Neural crest cell (in vitro differentiated cells): ENCODE measurements around the gene LRRK1. TPM values are rescaled to one million over a fixed set of nuclear protein-coding genes. Genes with fewer than 3 reads are reported as not detected.

ENCODE experiments used
- DNase-seq: peaks from one replicate; pipeline ENCODE4 v3.0.0; 2021; ENCODE audit warnings: low read depth, mixed read lengths, low spot score
- H3K27ac Mint-ChIP-seq: one replicate; pipeline ENCODE4 v1.8.0; 2021; ENCODE audit warnings: mild to moderate bottlenecking, mixed read lengths; ENCODE audit not compliant: unreplicated experiment
- H3K27me3 Mint-ChIP-seq: 2 replicates; pipeline ENCODE4 v1.8.0; 2021; ENCODE audit warnings: low read depth, mild to moderate bottlenecking, mixed read lengths
- H3K36me3 Mint-ChIP-seq: 2 replicates; pipeline ENCODE4 v1.8.0; 2021; ENCODE audit warnings: low read depth, mild to moderate bottlenecking, mixed read lengths
- H3K4me1 Mint-ChIP-seq: 2 replicates; pipeline ENCODE4 v1.8.0; 2021; ENCODE audit warnings: mixed read lengths
- H3K4me3 Mint-ChIP-seq: one replicate; pipeline ENCODE4 v1.8.0; 2021; ENCODE audit warnings: mild to moderate bottlenecking, mixed read lengths
- H3K9me3 Mint-ChIP-seq: 2 replicates; pipeline ENCODE4 v1.8.0; 2021; ENCODE audit warnings: mixed read lengths
- total RNA-seq: library from RNA; stranded (reverse); gene quantifications from 2 replicates; pipeline ENCODE4 v1.2.1, GENCODE V29; 2021
- TF ChIP-seq, protein P1 (sequence below): fragments of 200-600 bp; sonication (generic); conservative IDR thresholded peaks from 2 replicates; pipeline ENCODE4 v1.5.0; 2021; ENCODE audit warnings: antibody characterized with exemption, mild to moderate bottlenecking

The LRRK1 gene
- total RNA-seq, 1 donor from 2014 or later, result 1.7 TPM

DNA sequence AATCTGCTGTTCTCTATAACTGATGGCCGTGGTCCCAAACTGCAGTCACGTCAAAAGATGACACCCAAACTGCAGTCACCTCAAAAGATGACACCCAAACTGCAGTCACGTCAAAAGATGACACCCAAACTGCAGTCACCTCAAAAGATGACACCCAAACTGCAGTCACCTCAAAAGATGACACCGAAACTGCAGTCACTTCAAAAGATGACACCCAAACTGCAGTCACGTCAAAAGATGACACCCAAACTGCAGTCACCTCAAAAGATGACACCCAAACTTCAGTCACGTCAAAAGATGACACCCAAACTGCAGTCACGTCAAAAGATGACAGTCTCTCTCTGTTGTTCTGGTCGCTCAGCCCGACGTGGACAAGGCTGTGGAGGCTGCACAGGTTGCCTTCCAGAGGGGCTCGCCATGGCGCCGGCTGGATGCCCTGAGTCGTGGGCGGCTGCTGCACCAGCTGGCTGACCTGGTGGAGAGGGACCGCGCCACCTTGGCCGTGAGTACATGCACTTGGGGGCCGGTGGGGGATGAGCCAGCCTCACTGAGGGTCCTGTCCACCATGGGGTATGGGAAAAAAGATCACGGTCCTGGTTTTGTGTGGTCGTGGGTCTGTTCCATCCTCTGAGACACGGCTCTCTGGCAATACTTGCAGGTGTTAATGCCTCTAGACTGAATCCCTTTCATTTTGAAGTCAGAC is 31.8 kb upstream of the LRRK1 start:
- TF ChIP-seq, protein P1, sequence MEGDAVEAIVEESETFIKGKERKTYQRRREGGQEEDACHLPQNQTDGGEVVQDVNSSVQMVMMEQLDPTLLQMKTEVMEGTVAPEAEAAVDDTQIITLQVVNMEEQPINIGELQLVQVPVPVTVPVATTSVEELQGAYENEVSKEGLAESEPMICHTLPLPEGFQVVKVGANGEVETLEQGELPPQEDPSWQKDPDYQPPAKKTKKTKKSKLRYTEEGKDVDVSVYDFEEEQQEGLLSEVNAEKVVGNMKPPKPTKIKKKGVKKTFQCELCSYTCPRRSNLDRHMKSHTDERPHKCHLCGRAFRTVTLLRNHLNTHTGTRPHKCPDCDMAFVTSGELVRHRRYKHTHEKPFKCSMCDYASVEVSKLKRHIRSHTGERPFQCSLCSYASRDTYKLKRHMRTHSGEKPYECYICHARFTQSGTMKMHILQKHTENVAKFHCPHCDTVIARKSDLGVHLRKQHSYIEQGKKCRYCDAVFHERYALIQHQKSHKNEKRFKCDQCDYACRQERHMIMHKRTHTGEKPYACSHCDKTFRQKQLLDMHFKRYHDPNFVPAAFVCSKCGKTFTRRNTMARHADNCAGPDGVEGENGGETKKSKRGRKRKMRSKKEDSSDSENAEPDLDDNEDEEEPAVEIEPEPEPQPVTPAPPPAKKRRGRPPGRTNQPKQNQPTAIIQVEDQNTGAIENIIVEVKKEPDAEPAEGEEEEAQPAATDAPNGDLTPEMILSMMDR, result no peak
- H3K4me1 Mint-ChIP-seq, result peaks cover 39% of the 10 kb centered on the region
- no peak overlapping the region for H3K27ac Mint-ChIP-seq
- no peak overlapping the region for H3K4me3 Mint-ChIP-seq
- no peaks in the 10 kb centered on the region for H3K9me3 Mint-ChIP-seq
- no peaks in the 10 kb centered on the region for H3K36me3 Mint-ChIP-seq
- peaks cover 29% of the 10 kb centered on the region for H3K27me3 Mint-ChIP-seq
- no peak for DNase-seq

DNA sequence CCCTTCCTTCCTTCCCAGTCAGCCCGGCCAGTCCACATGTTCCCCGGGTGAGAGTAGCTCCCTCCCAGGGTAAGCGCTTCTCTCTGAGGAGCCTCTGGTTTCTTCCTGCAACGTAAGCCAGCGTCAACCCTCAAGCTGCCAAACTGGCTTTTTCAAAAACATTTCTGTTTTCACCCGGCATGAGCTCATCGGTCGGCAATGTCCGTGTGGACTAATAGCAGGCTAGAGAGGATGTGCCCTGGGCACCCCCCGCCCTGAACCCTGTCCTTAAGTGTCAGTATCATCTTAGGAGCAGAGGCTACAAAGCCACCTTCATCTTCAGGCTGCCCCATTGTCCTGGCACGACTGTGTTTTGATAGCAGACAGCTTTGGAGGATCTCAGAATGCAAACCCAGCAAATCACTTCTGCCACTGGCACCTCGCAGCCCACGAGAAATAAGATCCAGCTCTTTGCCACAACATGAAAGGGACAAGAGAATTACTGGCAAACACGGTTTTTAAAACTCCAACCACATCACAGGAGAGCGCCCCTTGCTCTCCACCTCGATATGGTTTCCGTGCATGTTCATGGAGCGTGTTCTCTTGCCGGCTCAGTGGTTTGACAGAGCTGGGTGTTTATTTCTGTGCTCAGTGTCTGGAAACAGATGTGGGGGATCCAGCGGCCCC is 29.6 kb upstream of the LRRK1 start:
- no peak for DNase-seq
- Mint-ChIP-seq H3K4me1 (peaks cover 51% of the 10 kb centered on the region), H3K4me3 (no peak overlapping the region), H3K27me3 (peaks cover 11% of the 10 kb centered on the region), H3K27ac (peak overlapping the region; percentile 78), H3K9me3 (no peaks in the 10 kb centered on the region), H3K36me3 (no peaks in the 10 kb centered on the region)
- TF ChIP-seq, protein P1, result no peak

DNA sequence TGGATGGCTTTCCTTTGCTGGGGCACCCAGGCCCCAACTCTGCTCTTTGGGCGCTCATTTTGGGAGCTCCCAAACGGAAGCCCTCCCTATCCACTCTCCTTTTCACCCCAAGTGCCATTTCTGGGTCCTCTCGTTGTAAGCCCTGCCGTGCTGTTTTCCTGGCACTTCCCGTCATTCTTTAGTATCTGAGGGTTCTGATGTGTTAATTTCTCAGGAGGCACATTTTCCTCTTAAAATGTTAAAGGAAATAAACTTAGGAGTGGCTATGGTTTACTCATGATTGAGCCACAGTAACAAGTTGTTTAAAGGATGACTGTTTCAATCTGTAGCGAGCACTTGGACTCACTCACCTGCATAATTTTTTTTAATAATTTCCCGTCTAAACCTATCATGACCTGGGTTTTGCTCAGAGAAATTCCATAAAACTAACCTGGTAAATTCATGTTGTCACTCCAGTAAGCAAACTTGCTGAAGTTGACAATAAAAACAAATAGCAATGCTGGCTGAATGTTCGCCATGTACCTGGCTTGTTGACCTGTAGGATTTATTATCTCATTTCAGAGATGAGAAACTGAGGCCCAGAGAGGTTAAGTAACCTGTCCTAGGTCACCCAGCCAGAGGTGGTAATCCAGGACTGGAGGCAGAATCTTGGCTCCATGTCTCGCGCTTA is 29.0 kb upstream of the LRRK1 start:
- no peak for DNase-seq
- Mint-ChIP-seq H3K9me3 (no peaks in the 10 kb centered on the region), H3K4me3 (no peak overlapping the region), H3K36me3 (no peaks in the 10 kb centered on the region), H3K27ac (no peak overlapping the region), H3K27me3 (peaks cover 9% of the 10 kb centered on the region), H3K4me1 (peaks cover 51% of the 10 kb centered on the region)
- TF ChIP-seq, protein P1, result no peak

DNA sequence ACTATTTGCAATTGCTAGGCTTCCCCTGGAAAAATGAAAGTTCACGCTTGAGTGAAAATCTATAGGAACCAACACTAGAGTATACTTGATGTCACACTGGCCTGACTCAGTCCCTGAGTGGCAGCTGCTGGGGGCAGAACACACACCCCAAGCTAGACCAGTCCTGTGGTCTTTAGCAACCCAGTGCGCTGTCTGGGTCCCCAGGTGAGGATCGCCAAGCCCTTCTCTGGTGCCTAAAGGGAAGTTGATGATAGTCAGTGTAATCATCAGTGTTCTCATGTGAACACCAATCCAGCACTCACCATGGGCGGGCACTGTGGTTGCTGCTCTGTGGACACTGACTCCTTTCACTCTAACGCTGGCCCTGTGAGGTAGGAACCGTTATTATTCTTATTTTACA is 28.3 kb upstream of the LRRK1 start:
- Mint-ChIP-seq H3K36me3 (no peaks in the 10 kb centered on the region), H3K9me3 (no peaks in the 10 kb centered on the region), H3K4me1 (peaks cover 48% of the 10 kb centered on the region), H3K4me3 (no peak overlapping the region), H3K27ac (peak overlapping the region; percentile 88), H3K27me3 (peaks cover 5% of the 10 kb centered on the region)
- TF ChIP-seq, protein P1, result no peak
- DNase-seq, result no peak

DNA sequence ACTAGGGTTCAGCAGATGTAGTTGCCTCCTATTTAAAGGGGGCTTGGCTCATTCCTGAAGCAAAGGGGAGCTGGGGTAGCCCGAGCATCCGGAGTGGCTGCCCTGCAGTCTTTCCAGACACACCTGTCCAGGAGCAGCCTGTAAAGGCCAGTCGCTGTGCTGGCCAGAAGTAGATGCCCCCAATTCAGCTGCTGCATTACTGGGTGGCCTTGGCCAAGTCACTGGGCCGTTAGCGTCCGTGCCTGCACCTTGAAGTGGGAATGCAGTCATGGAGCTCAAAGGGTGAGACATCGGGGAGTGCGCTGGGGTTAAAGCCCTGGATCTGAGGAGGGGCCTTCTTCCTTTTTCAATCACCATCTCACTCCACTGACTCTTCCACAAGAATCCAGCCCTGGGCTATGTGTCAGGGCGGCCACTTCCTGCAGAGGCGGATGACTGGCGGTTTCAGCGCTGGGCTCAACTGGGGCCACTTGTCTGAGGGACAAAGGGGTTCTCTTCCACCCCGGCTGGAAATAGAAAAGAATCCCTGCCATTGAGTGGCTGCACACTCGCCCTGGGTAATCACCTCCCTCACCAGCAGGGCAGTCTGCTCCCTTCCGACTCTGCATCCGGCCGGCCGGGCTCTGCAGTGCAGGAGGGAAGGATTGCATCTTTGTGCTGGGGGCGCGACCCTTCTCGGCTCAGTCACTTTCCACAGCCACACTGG is 27.7 kb upstream of the LRRK1 start:
- TF ChIP-seq, protein P1, result no peak
- DNase-seq, result peak; percentile 67
- Mint-ChIP-seq H3K9me3 (no peaks in the 10 kb centered on the region), H3K27me3 (peaks cover 3% of the 10 kb centered on the region), H3K4me1 (peaks cover 46% of the 10 kb centered on the region), H3K4me3 (peak overlapping the region; percentile 67), H3K36me3 (no peaks in the 10 kb centered on the region), H3K27ac (peak overlapping the region; percentile 91)
